KMS-11 (cell line): Measurements from ENCODE around the gene DYRK1A.

Experiments
- H2AFZ ChIP-seq: fragments of 200-600 bp; sonication (generic); 2 replicates; pipeline ENCODE4 v1.6.1; 2016; ENCODE audit warnings: antibody characterized with exemption, mixed run types, low read depth
- H3K27ac ChIP-seq: fragments of 200-600 bp; sonication (generic); 2 replicates; pipeline ENCODE4 v1.6.1; 2016; ENCODE audit warnings: mild to moderate bottlenecking, mixed run types
- H3K27me3 ChIP-seq: fragments of 200-600 bp; sonication (generic); 2 replicates; pipeline ENCODE4 v1.6.1; 2017; ENCODE audit warnings: mild to moderate bottlenecking, low read depth, mixed run types, moderate library complexity; ENCODE audit not compliant: insufficient read depth
- H3K36me3 ChIP-seq: fragments of 200-600 bp; sonication (generic); 2 replicates; pipeline ENCODE4 v1.6.1; 2017; ENCODE audit warnings: mild to moderate bottlenecking, mixed run types; ENCODE audit not compliant: insufficient read depth
- H3K4me1 ChIP-seq: fragments of 200-600 bp; sonication (generic); 2 replicates; pipeline ENCODE4 v1.6.1; 2016; ENCODE audit warnings: mild to moderate bottlenecking, low read depth, mixed run types; ENCODE audit not compliant: poor library complexity, severe bottlenecking
- H3K4me2 ChIP-seq: fragments of 200-600 bp; sonication (generic); 2 replicates; pipeline ENCODE4 v1.7.0; 2016; ENCODE audit warnings: mild to moderate bottlenecking, mixed run types
- H3K4me3 ChIP-seq: fragments of 200-600 bp; sonication (generic); IDR thresholded peaks from 2 replicates; pipeline ENCODE4 v1.6.1; 2017; ENCODE audit warnings: low read depth, low read length, mixed read lengths; ENCODE audit not compliant: insufficient read depth
- H3K79me2 ChIP-seq: fragments of 200-600 bp; sonication (generic); 2 replicates; pipeline ENCODE4 v1.6.1; 2016; ENCODE audit warnings: low read depth, mixed run types; ENCODE audit not compliant: insufficient read depth
- H3K9ac ChIP-seq: fragments of 200-600 bp; sonication (generic); 2 replicates; pipeline ENCODE4 v1.6.1; 2016; ENCODE audit warnings: mild to moderate bottlenecking, mixed run types
- H4K20me1 ChIP-seq: fragments of 200-600 bp; sonication (generic); 2 replicates; pipeline ENCODE4 v1.6.1; 2016; ENCODE audit warnings: mild to moderate bottlenecking, mixed run types; ENCODE audit not compliant: insufficient read depth
- TF ChIP-seq, protein P1 (sequence below): fragments of 200-600 bp; sonication (generic); conservative IDR thresholded peaks from 2 replicates; pipeline ENCODE4 v1.6.1; 2017; ENCODE audit warnings: low read depth, mild to moderate bottlenecking, antibody characterized with exemption, low read length, moderate library complexity, mixed read lengths

DYRK1A gene

DNA sequence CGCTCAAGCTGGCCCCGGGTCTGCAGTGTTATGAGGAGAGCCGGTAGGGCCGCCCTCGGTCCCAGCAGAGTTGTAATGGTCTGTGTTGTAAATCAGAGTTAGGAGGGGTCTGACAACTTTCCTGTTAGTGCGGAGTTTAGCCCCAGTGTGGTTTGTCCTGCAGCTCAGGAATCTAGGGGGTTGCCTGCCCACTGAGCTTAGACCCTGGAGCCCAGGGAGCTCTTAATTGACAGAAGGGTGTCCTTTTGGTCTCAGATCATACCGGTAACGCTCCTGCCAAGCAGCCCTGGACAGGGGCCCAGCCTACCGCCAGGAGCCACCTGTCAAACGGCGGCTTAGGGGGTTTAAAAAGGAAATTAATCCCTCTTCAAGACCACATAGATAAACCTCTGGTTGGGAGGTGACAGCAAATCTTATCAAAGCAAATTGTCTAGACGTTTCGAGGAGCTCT is 164.4 kb downstream of the DYRK1A start:
- H3K9ac ChIP-seq: no peak overlapping the region
- no peaks in the 10 kb centered on the region for H4K20me1 ChIP-seq
- H3K4me2 ChIP-seq: no peak overlapping the region
- no peak overlapping the region for H3K27ac ChIP-seq
- H3K79me2 ChIP-seq: no peaks in the 10 kb centered on the region
- no peak overlapping the region for H2AFZ ChIP-seq
- H3K4me3 ChIP-seq: no peak overlapping the region
- peaks cover under 1% of the 10 kb centered on the region for H3K4me1 ChIP-seq
- no peaks in the 10 kb centered on the region for H3K27me3 ChIP-seq
- TF ChIP-seq, protein P1, sequence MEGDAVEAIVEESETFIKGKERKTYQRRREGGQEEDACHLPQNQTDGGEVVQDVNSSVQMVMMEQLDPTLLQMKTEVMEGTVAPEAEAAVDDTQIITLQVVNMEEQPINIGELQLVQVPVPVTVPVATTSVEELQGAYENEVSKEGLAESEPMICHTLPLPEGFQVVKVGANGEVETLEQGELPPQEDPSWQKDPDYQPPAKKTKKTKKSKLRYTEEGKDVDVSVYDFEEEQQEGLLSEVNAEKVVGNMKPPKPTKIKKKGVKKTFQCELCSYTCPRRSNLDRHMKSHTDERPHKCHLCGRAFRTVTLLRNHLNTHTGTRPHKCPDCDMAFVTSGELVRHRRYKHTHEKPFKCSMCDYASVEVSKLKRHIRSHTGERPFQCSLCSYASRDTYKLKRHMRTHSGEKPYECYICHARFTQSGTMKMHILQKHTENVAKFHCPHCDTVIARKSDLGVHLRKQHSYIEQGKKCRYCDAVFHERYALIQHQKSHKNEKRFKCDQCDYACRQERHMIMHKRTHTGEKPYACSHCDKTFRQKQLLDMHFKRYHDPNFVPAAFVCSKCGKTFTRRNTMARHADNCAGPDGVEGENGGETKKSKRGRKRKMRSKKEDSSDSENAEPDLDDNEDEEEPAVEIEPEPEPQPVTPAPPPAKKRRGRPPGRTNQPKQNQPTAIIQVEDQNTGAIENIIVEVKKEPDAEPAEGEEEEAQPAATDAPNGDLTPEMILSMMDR: no peak
- H3K36me3 ChIP-seq: no peaks in the 10 kb centered on the region

DNA sequence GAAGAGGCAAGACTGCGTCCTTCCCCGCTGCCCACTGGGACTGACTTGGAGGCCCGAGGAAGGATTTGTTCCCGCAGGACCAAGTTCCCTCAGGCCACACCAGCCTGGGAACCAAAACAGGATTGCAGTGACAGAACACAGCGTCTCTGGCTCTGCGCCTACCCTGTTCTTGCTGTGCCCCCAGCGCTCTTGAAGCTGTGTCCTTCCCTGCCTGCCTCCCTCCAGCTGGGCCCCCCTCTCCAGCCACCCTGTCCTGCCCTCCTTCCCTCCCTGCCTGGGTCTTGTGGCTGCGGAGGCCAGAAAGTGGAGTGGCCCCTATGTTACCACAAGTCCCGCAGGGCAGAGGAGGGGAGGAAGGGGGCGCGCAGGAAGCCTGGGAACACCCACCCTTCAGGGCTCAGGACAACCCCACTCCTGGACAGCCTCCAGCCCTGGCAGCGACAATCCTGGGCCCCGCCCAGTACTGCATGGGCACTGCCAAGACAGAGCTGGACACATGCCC is 164.9 kb downstream of the DYRK1A start:
- Histone ChIP-seq H2AFZ (no peak overlapping the region), H3K9ac (no peak overlapping the region), H4K20me1 (no peaks in the 10 kb centered on the region), H3K36me3 (no peaks in the 10 kb centered on the region), H3K4me2 (no peak overlapping the region), H3K79me2 (no peaks in the 10 kb centered on the region), H3K27ac (no peak overlapping the region), H3K4me1 (no peaks in the 10 kb centered on the region), H3K27me3 (no peaks in the 10 kb centered on the region), H3K4me3 (no peak overlapping the region)
- TF ChIP-seq, protein P1: no peak

DNA sequence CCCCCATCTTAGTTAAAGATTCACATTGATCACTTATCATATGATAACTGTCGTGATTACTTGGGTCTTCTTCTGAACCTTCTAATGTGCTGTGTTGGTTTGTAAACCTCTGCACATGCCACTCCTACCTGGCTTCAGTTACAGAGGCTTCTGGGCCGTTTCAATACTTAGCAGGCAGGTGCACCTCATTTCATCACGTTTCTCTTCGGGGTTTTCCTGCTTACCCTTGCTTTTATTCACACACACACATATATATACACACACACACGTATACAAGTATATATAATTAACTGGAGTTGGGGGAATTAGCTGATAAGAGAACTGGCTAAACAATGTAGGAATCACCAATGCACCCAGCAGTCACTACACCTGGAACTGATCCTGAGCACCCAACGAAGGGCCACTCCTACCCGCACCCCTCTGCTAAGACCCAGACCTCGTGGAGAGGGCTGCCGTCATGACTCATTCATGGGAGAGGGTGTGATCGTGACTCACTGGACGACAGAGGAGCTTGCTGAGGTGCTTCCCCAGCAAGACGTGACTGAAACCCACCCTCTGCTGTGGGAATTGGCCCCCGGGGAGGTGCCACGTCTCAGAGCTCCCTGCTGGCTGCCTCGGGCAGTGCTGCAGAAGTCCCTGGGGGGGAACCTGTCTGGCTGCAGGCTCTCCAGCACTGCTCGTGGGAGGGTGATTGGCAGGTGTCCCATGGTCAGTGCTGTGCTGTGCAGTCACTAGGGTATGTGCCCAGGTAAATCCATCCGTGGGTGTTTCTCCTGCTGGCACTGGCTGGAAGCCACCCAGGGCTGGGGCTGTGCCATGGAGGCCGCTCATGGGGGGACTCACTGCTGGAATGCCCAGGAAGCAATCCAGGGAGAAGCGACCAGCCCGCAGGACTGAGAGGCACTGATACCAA is 166.6 kb downstream of the DYRK1A start:
- no peak overlapping the region for H2AFZ ChIP-seq
- H3K27ac ChIP-seq: no peak overlapping the region
- no peak overlapping the region for H3K4me3 ChIP-seq

DNA sequence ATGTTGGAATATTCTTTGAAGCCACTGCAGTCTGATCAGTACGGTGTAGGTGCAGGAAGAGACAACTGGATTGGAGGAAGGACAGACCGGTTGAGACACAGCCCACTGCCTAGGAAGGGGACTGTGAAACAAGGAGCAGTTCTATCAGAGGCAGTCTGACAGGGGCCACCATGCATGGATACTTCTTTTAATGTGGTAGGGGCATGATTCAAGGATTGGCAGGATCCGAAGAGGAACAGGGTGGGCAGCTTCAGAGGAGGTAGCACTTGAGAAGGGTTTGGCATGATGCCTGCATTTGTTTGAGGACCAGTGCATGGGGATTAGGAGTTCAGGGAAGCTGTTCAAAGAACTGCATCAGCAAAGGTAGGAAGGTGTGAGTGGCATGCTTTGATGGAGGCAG is 167.9 kb downstream of the DYRK1A start:
- Histone ChIP-seq H4K20me1 (no peaks in the 10 kb centered on the region), H3K36me3 (no peaks in the 10 kb centered on the region), H3K27me3 (no peaks in the 10 kb centered on the region), H3K9ac (no peak overlapping the region), H3K4me1 (no peaks in the 10 kb centered on the region), H3K4me3 (no peak overlapping the region), H3K27ac (no peak overlapping the region), H3K4me2 (no peak overlapping the region), H3K79me2 (no peaks in the 10 kb centered on the region), H2AFZ (no peak overlapping the region)
- TF ChIP-seq, protein P1: no peak

More for the DNA sequence above, 166.6 kb downstream of the DYRK1A start:
- TF ChIP-seq, protein P1: no peak
- Histone ChIP-seq H3K9ac (no peak overlapping the region), H3K27me3 (no peaks in the 10 kb centered on the region), H3K79me2 (no peaks in the 10 kb centered on the region), H3K36me3 (no peaks in the 10 kb centered on the region), H4K20me1 (no peaks in the 10 kb centered on the region), H3K4me2 (no peak overlapping the region), H3K4me1 (no peaks in the 10 kb centered on the region)
